Fibroblast of skin of left biceps (primary cell): Measurements from ENCODE around the gene CYSRT1.

Source experiments
- DNase-seq, 2 experiments: peaks; one replicate each; pipeline ENCODE4 v3.0.0-alpha.2; 2013; ENCODE audit warnings: low read depth in 2 of 2

CYSRT1 gene

DNA sequence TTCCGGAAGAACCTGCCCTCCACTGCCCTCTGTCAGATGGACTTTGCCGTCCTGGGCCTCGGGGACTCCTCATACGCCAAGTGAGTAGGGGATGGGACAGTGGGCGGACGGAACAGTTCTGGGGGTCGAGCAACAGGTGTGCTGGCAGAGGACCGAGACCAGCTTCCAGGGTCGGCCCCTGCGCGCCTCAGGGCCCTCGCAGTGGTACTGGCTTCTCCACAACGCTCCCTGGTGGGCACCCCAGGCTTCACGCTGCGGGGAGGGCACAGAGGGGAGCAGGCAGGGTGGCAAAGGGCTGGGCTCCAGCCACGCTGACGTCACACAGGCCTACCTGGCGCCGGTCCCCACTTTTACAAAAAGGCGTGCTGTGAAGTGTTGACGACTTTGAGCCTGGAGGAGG, 12.5 kb upstream of the CYSRT1 start:
- no peak for DNase-seq

DNA sequence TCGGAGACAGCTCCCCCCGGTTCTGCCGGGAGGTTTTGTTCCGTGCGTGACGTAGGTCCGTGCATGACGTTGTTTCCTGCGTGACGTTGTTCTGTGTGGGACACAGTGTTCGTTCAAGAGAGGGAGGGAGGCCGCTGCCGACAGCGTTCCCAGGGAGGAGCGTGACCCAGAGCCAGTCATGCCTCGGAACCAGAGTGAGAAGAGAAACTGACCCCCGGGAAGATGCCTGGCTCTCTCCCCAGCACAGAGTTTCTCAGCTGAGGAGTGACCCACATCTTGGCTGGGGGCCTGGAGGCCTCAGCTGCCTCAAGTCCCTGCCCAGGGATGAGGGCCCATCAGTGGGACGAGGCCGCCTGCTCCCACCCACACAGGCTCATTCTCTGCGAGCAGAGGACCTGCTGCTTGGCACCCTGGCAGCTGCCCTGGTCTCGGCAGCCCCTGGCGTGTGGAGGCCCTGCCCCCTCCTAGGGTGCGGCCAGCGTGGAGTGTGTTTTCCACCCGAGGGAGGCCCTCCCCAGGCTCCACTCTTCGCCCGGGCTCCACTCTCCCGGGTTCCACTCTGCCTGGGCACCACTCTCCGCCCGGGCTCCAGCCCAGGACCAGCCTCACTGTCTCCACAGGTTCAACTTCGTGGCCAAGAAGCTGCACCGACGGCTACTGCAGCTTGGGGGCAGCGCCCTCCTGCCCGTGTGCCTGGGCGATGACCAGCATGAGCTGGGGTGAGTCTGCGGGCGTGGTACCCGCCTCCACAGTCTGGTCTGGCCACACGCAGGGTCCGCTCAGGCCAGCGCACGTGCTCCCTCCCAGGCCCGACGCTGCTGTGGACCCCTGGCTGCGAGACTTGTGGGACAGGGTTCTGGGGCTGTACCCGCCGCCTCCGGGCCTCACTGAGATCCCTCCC, 11.6 kb upstream of the CYSRT1 start:
- no peak for DNase-seq

DNA sequence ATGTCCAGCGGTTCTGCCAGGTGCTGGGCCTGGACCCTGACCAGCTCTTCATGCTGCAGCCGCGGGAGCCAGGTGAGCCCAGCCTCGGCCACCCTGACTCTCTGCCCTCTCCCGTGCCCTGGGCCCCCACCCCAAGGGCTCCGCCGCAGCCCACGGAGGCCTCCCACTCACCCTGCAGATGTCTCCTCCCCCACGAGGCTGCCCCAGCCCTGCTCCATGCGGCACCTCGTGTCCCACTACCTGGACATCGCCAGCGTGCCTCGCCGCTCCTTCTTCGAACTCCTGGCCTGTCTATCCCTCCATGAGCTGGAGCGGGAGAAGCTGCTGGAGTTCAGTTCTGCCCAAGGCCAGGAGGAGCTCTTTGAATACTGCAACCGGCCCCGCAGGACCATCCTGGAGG, 10.4 kb upstream of the CYSRT1 start:
- DNase-seq = no peak

DNA sequence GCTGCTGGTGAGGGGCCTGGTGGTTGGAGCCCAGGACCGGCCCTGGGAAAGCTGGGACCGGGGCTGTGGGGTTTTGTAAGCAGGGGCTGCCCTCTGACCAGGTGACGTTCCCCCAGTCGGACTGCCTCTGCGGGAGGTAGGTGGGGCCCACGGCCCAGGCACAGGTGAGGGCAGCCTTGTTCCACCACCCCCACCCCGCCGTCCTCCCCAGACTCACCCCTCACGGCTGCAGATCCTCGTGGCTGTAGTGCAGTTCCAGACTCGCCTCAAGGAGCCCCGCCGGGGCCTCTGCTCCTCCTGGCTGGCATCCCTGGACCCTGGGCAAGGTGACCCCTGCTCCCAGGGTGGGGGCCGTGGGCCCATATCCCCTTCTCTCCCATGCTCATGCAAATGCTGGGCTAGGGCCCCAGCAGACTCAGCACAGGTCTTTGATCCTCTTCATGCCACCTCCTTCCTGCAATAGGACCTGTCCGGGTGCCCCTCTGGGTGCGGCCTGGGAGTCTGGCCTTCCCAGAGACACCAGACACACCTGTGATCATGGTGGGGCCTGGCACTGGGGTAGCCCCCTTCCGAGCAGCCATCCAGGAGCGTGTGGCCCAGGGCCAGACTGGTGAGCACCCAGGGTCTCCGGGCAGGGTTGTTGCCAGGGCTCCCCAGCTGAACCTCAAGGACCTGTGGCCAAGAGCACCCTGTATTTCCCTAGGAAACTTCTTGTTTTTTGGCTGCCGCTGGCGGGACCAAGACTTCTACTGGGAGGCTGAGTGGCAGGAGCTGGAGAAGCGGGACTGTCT, 9.6 kb upstream of the CYSRT1 start:
- DNase-seq = no peak

DNA sequence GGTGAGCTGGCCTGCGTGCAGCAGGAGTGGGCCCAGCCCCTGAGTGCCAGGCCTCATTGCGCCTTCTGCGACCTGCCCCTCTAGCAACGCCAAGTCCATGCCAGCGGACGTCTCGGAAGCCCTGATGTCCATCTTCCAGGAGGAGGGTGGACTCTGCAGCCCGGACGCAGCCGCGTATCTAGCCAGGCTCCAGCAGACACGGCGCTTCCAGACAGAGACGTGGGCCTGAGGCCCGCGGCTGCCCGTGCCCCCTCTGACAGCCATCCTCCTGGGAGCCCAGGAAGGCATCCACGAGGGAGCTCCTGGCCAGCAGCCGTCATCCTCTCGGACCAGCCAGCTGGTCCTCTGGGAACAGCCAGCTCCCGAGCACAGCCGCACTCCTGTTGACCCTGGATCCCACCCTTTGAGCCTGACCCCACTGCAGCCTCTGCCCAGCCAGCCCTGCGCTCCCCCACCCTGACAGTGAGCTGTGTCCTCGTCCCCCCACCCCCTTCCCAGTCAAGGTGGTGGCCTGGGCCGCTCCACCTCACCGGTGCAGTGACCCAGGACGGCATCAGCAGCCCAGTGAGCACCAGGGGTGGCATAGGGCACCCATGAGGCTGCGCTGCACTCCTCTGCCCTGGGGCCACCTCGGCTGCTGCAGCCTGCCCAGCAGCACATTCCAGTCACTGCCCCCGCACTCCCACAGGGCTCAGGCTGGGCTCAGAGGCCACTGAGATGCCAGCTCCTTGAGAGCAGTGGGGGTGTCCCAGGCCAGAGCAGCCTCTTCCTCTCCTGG, 8.6 kb upstream of the CYSRT1 start:
- no peak for DNase-seq

DNA sequence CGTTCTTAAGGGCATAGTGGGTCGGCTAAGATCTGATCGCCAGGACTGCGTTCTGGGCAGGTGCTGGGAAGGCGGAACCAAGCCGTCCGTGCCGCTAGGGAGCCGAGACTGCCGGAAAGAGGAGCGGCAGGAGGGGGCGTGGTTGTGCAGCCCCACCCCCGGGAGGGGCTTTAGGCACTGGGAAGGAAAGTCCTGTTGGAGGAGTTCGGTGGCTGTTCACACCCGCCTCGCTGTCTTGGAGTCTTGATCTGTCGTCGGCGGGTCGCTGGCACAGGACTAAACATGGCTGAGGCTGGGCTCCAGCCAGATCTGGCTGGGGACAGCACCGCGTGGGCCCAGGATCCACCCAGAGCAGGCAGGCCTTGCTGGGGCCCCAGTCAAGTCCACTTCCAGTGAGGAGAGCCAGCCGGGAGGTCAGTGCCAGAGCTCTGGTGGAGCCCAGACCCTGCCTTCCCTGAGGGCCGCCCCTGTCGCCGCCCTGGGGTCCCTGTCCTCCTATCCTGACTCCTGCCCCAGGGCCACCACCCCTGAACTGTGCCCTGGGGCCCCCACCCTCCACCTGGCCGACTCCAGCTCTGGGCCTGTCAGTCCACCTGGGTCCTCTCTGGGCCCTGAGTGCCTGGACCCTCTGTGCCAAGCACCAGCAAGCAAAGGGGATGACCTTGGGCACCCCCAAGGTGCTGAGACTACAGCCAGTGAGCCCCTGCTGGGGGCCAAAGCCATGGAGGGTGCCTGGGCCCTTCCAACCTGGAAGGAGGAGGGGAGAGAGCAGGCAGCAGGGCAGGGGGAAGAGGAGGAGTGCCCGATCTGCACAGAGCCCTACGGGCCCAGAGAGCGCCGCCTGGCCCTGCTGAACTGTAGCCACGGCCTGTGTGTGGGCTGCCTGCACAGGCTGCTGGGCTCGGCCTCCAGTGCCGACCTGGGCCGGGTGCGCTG, 7.4 kb upstream of the CYSRT1 start:
- DNase-seq = no peak

DNA sequence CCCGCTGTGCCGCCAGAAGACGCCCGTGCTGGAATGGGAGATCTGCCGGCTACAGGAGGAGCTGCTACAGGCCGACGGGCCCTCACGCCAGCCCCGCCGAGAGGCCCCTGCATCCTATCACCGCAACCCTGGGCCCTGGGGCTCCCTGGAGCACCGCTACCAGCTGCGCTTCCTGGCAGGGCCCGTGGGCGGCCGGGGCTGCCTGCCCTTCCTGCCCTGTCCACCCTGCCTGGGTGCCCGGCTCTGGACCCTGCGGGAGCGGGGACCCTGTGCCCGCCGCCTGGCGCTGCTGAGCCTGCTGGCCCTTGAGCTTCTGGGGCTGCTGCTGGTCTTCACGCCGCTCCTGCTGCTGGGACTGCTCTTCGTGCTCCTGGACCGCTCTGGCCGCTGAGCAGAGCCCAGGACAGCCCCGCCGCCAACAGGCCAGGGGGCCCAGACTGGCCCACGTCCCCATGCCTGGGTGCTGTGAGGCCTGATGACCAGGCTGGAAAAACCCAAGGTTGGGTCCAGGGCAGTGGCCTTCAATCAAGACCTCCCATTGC, 6.7 kb upstream of the CYSRT1 start:
- no peak for DNase-seq

DNA sequence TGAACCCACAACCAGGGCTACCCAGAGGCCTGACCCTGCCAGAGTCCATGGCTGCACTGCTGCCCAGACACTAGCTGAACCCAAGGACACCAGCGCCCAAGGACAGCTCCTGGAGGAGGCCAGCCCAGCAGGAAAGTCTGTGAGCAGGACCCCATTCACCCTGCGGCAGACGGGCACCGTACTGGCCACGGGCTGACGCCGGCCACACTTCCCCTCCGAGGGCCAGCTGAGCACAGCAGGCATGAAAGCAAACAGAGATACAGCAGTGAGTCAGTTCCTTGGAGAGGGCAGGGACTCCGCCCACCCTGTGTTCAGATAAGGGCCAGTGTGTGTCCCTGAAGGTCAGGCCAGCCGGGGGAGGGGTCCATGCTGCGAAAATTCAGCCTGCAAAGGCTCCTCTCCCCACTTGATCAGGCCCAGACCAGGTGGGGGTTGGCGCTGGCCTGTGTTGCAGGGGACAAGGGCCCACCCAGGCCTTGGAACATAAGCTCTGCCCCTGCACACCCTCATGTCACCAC, 6.2 kb upstream of the CYSRT1 start:
- DNase-seq = no peak

DNA sequence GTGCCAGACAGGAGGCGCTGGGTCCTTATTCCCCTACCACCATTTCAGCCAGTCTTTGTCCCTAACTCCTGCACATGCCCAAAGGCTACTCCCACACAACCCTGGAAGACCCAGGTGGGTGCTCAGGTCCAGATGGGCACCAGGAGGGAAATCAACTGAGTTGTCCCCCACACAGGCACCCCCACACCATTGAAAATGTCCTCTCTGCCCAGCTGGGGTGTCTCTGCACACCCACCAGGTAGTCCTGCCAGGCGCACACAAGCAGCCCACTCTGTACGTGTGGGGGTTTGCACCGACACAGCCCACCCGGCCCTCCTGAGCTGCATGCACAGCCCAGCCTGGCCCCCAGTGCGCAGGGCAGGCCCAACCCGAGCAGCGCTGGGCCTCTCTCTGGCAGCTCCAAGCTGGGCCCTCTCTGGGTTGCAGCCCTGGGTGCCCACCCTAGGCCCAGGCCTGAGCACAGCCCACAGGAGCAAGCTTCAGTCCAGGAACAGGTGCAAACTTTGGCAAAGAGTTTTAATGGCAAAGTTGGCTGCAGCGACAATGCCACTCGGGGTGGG, 5.1 kb upstream of the CYSRT1 start:
- DNase-seq = no peak

DNA sequence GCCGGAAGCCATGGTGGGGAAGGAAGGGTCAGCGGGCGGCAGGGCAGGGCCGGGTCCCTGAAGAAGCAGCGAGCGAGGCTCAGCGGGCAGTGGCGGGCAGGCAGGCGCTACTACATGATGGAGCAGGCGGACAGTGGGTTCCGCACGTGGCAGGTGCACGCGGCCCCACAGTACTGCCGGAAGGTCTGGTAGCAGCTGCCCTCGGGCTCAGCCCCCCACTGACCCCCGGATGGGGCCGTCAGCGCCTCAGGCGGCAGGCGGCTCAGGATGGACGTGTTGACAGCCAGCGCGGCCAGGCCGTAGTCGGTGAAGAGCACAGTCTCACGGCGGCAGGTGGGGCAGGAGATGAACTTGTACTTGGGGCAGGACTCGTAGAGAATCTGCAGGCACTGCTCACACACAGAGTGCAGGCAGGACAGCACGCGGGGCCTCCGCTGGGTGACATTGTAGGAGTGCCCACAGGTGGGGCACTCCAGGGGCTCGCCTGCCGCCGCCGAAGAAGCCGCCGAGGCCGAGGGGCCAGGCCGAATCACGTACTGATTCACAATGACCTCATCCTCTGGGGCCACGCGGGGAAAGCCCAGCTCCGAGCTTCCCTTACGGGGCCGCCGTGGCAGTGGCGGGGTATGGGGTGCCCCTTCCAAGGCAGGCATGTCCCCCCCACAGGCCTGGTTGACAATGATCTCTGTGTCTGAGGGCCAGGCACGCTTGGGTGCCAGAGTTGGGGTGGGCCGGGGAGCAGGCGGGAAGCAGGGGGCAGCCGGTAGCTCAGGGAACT, 4.5 kb upstream of the CYSRT1 start:
- DNase-seq = no peak

DNA sequence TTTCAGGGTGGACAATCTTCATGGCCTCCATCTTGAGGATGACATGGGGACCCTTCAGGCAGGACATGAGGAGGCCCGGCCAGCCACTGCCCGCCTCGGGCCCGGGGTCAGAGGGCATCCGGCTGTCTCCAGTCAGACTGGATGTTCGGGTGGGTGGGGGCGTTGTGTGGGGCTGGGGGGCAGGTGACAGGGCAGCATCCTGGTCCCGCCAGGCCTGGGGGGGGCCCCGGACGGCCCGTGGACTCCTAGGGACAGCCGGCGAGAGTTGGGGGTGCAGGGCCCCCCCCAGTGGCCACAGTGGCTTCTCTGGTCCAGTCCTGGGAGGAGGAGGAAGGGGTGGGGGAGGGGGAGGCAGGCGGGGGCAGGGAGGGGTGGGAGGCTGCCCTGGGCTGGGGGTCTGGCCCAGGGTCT, 3.9 kb upstream of the CYSRT1 start:
- DNase-seq = no peak

DNA sequence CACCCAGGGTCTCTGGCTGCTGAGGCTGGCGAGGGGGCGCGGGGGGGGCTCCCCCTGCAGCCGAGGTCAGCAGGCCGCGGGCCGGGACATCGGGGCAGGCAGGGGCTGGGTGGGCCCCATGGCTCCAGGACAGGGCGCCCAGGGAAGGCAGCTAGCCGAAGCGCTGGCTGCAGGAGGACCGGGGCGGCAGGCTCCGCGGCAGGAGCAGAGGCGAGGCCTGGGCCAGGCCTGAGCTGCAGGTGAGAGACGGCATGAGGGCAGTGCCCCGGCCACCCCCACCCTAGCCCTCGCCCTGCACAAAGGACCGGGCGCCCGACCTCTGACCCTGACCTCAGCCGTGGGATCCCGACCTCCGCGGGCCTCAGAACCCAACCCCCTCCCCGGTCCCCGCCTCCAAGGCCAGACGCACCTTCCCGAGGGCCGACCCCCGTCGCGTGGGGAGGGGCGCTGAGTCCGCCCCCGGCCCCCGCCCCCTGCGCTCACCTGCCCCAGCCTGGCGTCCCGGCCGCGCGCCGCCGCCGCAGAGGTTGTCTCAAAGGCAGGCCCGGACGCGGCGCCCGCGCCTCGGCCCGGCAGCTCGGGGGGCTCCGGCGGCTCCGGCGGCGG, 3.4 kb upstream of the CYSRT1 start:
- no peak for DNase-seq

DNA sequence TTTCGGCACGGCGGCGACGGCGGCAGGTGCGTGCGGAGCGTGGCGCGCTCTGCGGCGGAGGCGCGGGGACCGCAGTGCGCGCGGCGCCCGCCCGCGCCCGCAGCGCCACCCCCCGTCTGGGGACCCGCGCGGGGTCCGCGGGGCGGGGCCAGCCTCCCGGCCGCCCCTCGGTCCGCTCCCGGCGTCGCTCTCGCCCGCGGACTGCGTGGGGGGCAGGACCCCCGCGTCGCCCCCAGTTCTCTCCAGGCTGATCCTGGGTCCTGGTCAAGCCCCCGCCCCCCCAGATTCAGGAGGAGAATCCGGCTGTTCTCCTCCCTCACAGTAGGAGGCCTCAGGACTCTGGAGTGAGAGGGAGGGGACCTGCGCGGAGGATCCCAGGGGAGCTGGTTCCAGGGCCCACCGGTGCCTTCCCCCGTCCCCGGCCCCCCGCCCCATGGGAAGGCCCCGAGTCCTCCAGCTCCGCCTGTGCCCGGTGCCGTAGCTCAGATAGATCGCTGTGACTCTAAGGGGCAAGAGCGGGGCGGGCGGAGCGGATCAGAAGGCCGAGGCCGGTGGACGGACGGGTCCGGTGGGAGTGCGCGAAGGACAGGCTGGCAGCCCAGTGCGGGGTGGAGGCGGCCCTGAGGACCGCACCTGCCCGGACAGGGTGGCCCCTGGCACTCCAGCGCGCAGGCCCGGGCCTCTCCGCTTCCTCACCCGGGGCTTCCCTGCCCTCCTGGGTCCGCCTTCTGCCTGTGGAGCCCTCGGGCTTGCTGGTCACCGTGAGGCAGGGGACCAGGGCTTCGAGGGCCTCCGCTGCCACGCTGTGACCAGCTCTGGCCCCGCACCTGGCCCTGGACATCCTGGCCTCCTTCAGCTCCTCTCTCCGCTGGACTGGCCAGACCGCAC, 2.5 kb upstream of the CYSRT1 start, which contains the start of gene RNF208:
Gene RNF208, minus strand, starts transcription at position 51 of the 888 bp plus-strand sequence. CDS start 1,028 bp downstream, outside the sequence.
- DNase-seq = no peak

DNA sequence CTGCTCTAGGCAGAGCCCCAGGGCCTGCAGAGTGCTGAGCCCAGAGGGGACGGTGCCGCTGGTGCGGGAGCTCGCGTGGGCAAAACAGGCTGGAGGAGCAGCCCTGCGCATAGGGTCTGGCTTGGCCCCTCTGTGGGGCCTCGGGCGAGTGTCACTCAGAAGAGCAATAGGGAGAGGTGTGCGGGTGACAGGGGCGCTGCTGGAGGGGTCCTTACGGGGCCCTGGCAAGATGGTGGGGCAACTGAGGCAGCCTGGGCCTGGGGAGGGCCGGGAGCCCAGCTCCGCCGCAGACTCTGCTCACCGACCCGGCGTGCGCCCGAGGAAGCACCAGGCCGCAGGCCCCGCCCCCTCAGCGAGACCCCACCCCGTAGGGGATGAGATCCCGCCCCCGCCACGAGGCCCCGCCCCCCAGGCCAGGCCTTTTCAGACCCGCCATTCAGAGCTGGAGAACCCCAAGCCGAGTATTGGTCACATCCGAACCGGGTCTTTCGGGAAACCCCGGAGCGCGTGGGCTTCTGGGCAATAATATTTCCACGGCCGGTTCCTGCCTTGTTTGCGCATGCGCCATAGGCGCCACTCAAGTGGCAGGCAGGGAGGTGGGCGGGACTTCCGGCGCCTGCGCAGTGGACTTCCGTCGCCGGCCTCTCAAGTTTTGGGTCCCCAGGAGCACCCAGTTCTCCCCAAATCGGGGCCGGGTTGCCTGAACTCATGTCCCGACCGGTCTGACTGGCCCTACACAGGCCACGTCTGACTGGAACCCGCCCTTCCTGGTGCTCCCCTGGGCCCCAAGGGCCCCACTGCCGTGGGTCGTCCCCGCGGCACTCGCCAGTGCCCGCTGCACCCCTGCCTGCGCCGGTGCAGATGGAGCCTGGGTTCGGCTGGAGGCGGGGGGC, 1.6 kb upstream of the CYSRT1 start:
- peak; percentile 96 to 97 for DNase-seq

DNA sequence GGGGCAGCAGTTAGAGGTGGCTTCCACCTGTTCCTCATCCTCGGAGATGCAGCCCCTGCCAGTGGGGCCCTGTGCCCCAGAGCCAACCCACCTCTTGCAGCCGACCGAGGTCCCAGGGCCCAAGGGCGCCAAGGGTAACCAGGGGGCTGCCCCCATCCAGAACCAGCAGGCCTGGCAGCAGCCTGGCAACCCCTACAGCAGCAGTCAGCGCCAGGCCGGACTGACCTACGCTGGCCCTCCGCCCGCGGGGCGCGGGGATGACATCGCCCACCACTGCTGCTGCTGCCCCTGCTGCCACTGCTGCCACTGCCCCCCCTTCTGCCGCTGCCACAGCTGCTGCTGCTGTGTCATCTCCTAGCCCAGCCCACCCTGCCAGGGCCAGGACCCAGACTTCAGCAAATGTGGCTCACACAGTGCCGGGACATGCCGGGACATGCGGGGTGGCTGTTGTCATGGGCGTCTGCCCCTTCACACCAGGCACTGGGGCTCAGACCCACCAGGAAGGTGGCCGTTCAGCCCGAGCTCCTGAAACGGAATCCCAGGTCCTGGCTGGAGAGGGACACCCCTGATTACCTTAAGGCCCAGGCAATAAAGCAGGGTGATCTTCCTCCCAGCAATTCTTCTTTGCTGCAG, 841 bp downstream of the CYSRT1 start:
- DNase-seq = no peak

DNA sequence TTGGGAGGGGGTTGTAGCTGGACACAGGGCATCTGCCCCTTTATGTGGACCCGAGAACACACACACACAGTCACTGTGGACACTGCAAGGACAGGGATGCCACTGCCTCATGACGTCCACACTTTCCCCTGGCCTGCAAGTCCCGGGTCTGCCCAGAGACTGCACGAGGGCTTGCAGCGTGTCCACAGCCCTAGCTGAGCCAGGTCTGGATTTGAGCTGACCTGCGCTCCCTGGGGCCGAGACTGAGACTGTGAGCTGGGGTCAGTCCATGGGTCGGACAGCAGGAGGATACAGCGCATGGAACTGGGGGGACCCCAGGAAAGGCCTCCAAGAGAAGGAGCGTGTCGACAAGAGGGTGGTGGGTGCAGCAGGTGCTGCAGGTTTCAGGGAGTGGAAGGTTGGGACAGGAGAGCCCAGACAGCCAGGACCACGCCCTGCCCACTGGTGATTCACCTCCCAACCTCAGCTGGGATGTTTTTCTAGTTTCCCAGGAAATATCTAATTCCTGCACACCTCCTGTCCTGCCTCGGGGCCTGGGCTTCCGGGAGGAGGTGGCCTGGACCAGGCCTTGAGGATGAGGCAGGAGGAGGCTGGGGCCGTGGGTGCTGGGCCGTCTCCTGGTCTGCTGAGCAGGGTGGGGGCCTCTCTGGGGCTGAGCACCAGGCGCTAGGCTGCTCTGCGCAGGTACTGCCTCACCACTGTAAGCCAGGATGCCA, 1.5 kb downstream of the CYSRT1 start:
- DNase-seq = no peak
